ENCODE results near the gene RNF144A. TPM values are rescaled to one million over a fixed set of nuclear protein-coding genes. Genes with fewer than 3 reads are reported as not detected.
A peak's percentile ranks its signal among the peaks of the same experiment; 100 is the strongest.

RNF144A gene
- total and polyA plus RNA-seq, 2 donors (not counting 1 experiment from before 2014, with no cell fraction given) = 1.2 to 1.6 TPM

- Histone ChIP-seq H3K9me3 (ENCODE audit: control extremely low read depth in 1 of 3, control insufficient read depth in 2 of 3, insufficient read depth in 1 of 3, low read length in 2 of 3) (no peaks in the 10 kb centered on the region), H3K4me3 (ENCODE audit: control extremely low read depth in 1 of 5, extremely low read depth in 1 of 5, insufficient read depth in 1 of 5, low read depth in 2 of 5, low read length in 4 of 5) (no peak overlapping the region), H3K27me3 (replicated peaks in 1 of 4; ENCODE audit: control extremely low read depth in 1 of 4, control insufficient read depth in 3 of 4, insufficient read depth in 4 of 4, low read length in 3 of 4) (no peaks in the 10 kb centered on the region), H3K36me3 (replicated peaks in 1 of 2; ENCODE audit: control extremely low read depth in 1 of 2, control insufficient read depth in 1 of 2, extremely low read depth in 1 of 2, insufficient read depth in 2 of 2, low read length in 1 of 2) (no peaks in the 10 kb centered on the region), H2AFZ (ENCODE audit: insufficient read depth, low read depth, low read length, poor library complexity, severe bottlenecking) (peak overlapping the region; percentile 3), H3K4me1 (ENCODE audit: control insufficient read depth in 2 of 2, insufficient read depth in 2 of 2, low read length in 2 of 2) (peaks cover 32 to 39% of the 10 kb centered on the region in 2 donors), H3K9ac (ENCODE audit: low read length) (no peak overlapping the region), H4K20me1 (ENCODE audit: control insufficient read depth, insufficient read depth, low read length, poor library complexity, severe bottlenecking) (no peaks in the 10 kb centered on the region), H3K4me2 (replicated peaks; ENCODE audit: low read depth, low read length, poor library complexity, severe bottlenecking) (peak overlapping the region; percentile 43), H3K79me2 (ENCODE audit: control insufficient read depth, insufficient read depth, low read length) (no peaks in the 10 kb centered on the region), H3K27ac (ENCODE audit: low read length in 2 of 2) (no peak overlapping the region)
- peaks cover 39% of the 10 kb centered on the region for H3K4me1 Mint-ChIP-seq
- H3K27ac Mint-ChIP-seq = no peak overlapping the region
- peaks cover 19% of the 10 kb centered on the region for H3K27me3 Mint-ChIP-seq
- TF ChIP-seq EZH2 (IDR thresholded peaks at IDR 0.05; ENCODE audit: borderline replicate concordance, insufficient read depth, low read depth, low read length, poor library complexity, severe bottlenecking) (no peak), CTCF (IDR thresholded peaks at IDR 0.05) (no peak)
- intact Hi-C loops (cut with micrococcal nuclease) = no loop called here
- H3K4me3 Mint-ChIP-seq = peak overlapping the region; percentile 14
- WGBS (ENCODE audit: insufficient coverage) = 32% methylated on average over 19 of the region's 24 CpGs
- no peaks in the 10 kb centered on the region for H3K9me3 Mint-ChIP-seq (ENCODE audit: insufficient read depth)
- POLR2A ChIA-PET = no interaction called here
- no peak for DNase-seq
- CTCF ChIA-PET = interaction anchor here (1.1 kb wide), 1 partner anchor 93 kb away, joined by 3 read pairs; no protein-coding TSS in a partner anchor
- peak; percentile 36 for ATAC-seq (ENCODE audit: low read depth)
Observed at GRCh38 chr2:7007846-7008741, 90.9 kb downstream of the RNF144A start.
